GM21515 (cell line): ENCODE data around the gene RHEB.
A peak's percentile ranks its signal among the peaks of the same experiment; 100 is the strongest.

ENCODE experiments used
- ATAC-seq: cut with Tn5 transposase; IDR thresholded peaks from one replicate; pipeline ENCODE4 v1.9.1; 2021; ENCODE audit not compliant: unreplicated experiment

Gene RHEB

GRCh38 chr7:151434549-151434948 is 85.1 kb downstream of the RHEB start:
- no peak for ATAC-seq

GRCh38 chr7:151433721-151434400 is 85.8 kb downstream of the RHEB start:
- ATAC-seq = no peak

GRCh38 chr7:151432658-151433521 is 86.8 kb downstream of the RHEB start:
- no peak for ATAC-seq

- no peak for ATAC-seq
These were observed 87.9 kb downstream of the RHEB start for GRCh38 chr7:151431768-151432311.

- no peak for ATAC-seq
These were observed 88.4 kb downstream of the RHEB start for GRCh38 chr7:151431281-151431767.

GRCh38 chr7:151430391-151431205 is 89.1 kb downstream of the RHEB start:
- no peak for ATAC-seq

GRCh38 chr7:151429560-151430331 is 89.9 kb downstream of the RHEB start:
- ATAC-seq = peak; percentile 50

- no peak for ATAC-seq
These were observed 90.5 kb downstream of the RHEB start for GRCh38 chr7:151429237-151429559.

- ATAC-seq = no peak
These were observed 91.1 kb downstream of the RHEB start for GRCh38 chr7:151428378-151429236.

GRCh38 chr7:151427705-151428377 is 91.9 kb downstream of the RHEB start:
- no peak for ATAC-seq

- no peak for ATAC-seq
These were observed 92.6 kb downstream of the RHEB start for GRCh38 chr7:151426904-151427704.

- no peak for ATAC-seq
These were observed 93.2 kb downstream of the RHEB start for GRCh38 chr7:151426441-151426903.

- no peak for ATAC-seq
These were observed 93.8 kb downstream of the RHEB start for GRCh38 chr7:151425670-151426440.

- ATAC-seq = no peak
These were observed 94.9 kb downstream of the RHEB start for GRCh38 chr7:151424799-151425198.

GRCh38 chr7:151423936-151424335 is 95.8 kb downstream of the RHEB start:
- ATAC-seq = no peak

- ATAC-seq = no peak
These were observed 96.5 kb downstream of the RHEB start for GRCh38 chr7:151423226-151423625.

GRCh38 chr7:151422212-151422611 is 97.5 kb downstream of the RHEB start:
- ATAC-seq = no peak
